ENCODE measurements around the gene NEK10.

NEK10 gene

GRCh38 chr3:27093771-27094170 lies 275.4 kb downstream of the NEK10 start:
- DNase-seq = no peak

DNA sequence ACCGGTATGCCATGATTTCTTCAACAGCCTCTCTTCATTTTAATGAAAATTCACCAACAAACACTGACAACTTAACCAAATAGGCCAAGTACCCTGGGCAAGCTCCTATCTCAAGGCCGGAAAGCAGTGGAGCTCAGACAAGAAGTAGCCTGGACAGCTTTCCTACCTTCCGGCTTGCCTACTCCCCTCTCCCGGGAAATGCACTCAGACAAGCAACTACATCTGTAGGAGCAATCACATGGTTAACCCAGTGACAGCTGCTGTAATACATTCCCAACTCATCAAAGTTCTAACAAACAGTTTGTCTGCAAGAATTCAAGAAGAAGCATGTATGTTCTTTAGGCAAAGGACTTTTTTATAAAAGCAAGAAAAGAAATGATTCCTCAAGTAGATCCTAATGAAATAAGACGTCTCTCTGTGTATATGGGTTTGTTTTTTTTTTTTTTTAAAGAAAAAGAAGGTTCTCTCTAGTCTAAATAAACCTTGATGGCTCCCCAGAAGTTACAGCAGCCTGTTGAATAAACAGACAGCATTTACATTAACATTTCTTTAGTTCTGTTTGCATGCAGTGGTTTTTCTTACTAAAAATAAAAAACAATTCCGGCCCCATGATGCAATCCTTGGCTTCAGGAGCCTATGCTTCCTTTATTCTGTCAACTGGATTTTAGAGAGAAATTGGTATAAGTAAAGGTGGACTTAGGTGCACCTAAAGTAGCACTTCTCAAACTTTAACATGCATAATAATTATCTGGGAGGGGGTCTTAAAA lies 278.7 kb downstream of the NEK10 start:
- DNase-seq = no peak

DNA sequence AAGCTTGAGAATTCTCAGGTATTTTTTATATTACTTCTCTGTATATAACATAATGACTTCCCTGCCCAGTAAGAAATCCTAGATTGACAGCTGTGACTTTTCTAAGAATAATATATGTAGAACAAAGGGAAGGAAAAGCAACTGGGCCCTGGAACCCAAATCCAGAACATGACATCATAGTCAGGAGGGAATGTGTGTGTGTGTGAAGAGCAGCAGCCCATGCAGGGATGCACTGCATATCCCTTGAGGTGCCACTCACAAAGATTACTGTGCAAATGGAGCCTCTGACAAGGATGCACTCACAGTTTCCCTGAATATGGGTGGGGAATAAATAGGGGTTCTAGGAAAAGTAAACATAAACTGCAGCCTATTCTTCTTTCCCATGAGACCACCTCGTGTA lies 279.5 kb downstream of the NEK10 start:
- DNase-seq = no peak

GRCh38 chr3:27089068-27089467 lies 280.1 kb downstream of the NEK10 start:
- no peak for DNase-seq

- no peak for DNase-seq
Measured at GRCh38 chr3:27085829-27086730, 283.1 kb downstream of the NEK10 start.

DNA sequence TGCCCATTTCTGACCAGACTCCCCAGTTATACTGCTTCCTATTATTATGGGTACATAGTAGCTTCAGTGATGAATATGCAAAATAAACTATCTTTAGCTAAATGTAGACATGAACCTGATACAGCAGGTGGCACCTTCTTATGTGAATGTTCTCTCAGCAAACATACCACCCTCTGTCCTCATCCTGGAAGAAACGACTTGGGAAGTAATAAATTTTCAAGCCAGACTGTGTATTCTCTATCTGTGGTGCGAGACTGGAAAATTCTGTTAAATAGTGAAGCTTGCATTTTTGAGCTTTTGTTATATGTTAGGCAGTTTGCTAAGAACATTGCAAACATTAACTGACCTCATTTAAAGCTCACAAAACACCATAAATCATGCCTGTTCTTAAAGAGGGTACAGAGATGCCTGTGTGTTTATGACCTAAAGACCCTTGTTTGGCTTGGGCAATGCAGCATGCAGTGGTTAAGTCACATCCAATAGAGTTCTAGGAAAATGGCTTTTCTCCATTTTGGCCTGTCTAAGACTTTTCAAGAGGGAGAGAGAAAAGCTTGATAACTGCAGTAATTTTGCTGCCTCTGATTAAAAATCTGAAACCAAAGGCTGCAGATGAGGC lies 287.1 kb downstream of the NEK10 start:
- DNase-seq = no peak

GRCh38 chr3:27081566-27081965 lies 287.6 kb downstream of the NEK10 start:
- DNase-seq = no peak

GRCh38 chr3:27080258-27080525 lies 289.0 kb downstream of the NEK10 start:
- DNase-seq = no peak

DNA sequence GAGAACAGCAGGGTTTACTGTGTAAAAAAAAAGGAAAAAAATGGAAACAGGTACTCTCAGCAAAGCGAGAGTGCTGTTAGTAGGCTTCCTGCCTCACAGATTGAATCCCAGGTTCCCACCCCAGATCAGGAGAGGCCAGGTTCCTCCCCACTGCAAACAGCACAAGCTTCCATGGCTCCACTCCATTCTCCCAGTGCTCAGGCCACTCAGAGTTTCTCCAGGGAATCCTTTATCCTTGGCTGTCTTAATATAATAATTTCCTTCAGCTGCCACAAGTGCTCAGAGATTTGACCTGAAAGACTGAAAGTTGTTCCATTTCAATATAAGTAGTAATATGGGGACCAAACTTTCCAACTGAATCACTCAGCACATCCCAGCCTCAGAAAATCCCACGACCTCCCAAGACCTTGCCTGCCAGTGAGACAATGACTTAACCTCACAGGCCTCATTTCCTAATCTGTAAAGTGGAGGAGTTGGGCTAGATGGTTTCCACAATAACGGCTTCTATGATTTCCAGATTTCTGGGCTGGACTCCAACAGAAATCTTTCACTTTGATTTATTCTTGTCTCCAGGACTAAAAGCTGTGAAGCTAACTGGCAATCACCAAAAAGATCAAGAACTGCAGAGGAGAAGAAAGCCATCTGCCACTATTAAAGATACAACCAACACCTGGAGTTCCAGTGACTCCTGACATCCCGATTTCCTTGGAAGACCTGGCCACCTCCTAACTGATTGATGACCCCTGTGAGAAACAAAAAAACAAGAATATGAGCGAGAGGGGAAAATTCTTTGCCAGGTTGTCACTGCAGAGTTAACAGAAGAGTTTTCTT lies 289.5 kb downstream of the NEK10 start:
- no peak for DNase-seq

DNA sequence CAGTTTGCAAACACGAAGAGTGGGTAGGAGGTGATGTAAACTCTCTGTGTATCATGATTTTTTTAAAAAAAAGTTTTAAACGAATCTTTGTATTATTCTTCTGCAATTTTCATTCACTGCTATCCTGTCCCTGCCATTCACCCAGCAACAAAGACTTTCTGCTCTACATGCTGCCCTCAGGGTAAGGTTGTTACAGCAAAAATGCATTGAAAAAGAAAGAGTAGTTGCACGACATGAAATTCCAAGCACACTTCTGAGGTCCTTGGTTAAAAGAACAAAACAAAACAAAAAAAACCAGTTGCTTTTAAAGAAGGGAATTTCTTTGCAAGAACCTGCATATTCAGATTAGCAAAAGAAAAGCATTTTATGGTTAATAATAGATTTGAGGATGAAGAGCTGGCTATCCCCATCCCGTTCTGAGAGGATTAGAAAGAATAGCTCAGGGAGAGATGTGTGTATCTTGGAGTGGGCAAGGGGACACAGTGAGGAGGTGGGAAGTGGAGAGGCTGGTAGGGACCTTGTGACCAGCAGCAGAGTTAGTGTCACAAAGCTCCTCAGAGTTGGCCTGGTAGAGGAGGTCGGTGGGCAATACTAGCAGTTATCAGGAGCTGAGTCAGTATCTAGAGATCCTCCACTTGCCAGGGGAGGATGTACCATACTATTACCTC lies 290.8 kb downstream of the NEK10 start:
- DNase-seq = no peak

DNA sequence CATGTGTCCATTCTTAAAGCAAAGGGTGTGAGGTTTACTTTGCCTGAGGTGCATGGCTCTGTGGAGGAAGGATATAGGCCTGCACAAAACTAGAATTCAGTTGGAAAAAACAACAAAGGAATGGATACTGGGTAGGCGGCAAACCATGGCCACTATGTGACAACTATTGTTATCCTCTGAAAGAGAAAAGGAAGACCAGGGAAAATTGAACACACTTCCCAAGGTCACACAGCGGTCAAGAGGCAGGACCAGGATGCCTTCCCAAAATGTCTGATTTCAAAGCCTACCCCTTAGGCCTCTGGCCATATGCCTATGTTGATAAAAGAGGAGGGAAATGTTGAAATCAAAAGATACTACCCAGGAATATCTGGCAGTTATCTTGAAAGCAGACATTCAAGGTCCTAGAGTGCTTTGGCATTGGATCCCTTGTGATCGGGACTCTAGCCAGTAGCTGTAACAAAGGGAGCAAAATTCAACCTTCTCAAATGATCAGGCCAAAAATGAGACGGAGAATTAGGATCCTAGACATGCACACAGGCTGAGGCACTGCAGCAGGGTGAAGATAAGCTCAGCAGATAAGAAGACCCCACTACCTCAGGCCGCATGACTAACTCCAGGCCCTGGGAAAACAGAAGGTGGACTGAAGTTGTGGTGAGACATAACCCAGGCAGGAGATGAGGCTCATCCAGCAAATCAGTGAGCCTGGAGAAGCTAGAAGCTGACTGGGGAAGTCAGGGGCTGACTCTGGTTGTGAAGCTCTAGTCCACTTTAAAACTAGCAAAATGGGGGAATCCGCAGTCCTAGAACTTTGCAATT lies 292.2 kb downstream of the NEK10 start:
- DNase-seq = no peak

DNA sequence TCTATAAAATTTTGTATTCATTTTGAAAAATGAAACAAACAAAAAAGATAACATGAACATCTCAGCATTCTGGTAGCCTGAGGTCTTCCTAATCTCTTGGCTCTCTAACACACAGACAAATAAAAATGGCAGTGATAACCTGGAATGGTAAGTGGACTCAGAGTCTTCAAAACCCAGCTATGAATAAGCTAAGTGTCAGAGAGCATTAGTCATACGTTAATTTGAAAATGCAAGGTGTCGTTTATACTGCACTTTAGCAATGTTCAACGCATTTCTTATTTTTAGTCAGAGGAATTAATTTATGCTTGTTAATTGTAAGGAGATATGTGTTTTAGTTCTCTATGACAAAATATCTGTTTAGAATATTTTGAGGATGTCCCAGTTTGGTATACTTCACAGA lies 294.3 kb downstream of the NEK10 start:
- DNase-seq = no peak

- no peak for DNase-seq
Measured at GRCh38 chr3:27073912-27074311, 295.3 kb downstream of the NEK10 start.

GRCh38 chr3:27072810-27073651 lies 296.2 kb downstream of the NEK10 start:
- DNase-seq = no peak

DNA sequence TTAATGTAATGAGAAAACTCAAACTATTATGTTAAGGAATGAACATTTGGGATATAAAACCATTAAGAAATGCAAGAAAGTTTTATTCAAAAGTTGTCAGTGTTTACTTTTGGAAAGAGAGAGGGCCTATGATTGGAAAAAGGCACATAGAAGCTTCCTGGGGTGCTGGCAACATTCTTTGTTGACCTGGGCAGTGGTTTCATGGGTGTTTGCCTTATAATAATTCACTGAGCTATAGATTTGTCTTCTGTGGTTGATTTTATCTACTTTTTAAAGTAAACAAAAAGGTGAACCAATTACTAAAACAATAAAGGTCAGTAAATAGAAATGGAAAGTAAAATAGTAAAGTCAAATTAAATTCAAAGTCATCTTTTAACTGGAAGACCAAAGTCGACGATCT lies 308.8 kb downstream of the NEK10 start:
- no peak for DNase-seq

All from GDM1 (cell line).